ENCODE results near the gene PLEKHS1. TPM values are rescaled to one million over a fixed set of nuclear protein-coding genes. Genes with fewer than 3 reads are reported as not detected.

Gene PLEKHS1
- total RNA-seq, 1 experiment from 2014 or later: not detected

- BruUV-seq (replicated peaks): no TSS peak
- ATAC-seq: no peak
- Histone ChIP-seq H3K9ac (ENCODE audit: low read length) (no peak overlapping the region), H2AFZ (ENCODE audit: low read depth, low read length, poor library complexity, severe bottlenecking) (no peak overlapping the region), H3K9me2 (ENCODE audit: insufficient read depth) (no peaks in the 10 kb centered on the region), H3K4me2 (ENCODE audit: low read length) (no peak overlapping the region), H3K79me2 (ENCODE audit: insufficient read depth, low read length) (no peaks in the 10 kb centered on the region), H3K27ac (ENCODE audit: low read depth, low read length) (no peak overlapping the region), H3K27me3 (ENCODE audit: insufficient read depth, low read length) (no peaks in the 10 kb centered on the region), H3K4me3 (replicated peaks in 1 of 2; ENCODE audit: low read depth in 1 of 2, low read length in 2 of 2) (no peak overlapping the region), H3K4me1 (ENCODE audit: control insufficient read depth in 1 of 2, insufficient read depth in 2 of 2, low read length in 2 of 2) (no peaks in the 10 kb centered on the region), H4K20me1 (ENCODE audit: insufficient read depth) (no peaks in the 10 kb centered on the region), H3K9me3 (ENCODE audit: control insufficient read depth in 1 of 2, insufficient read depth in 1 of 2, low read depth in 1 of 2, low read length in 2 of 2) (no peaks in the 10 kb centered on the region), H3K36me3 (ENCODE audit: control insufficient read depth in 1 of 2, insufficient read depth in 2 of 2, low read length in 2 of 2) (no peaks in the 10 kb centered on the region)
- intact Hi-C loops (cut with micrococcal nuclease): no loop called here
- ChIA-PET RAD21 (ENCODE audit: low non-redundant PET in 1 of 2, low total read pairs in 2 of 2, uncharacterized antibody in 2 of 2, unreplicated experiment in 2 of 2) (no interaction called here), POLR2A (interaction anchor here (0.5 kb wide), 1 partner anchor 888 kb away, joined by 4 read pairs; no protein-coding TSS in a partner anchor), CTCF (interaction anchor here (0.8 kb wide), 1 partner anchor 350 kb away, joined by 3 read pairs; no protein-coding TSS in a partner anchor)
- no peak for DNase-seq (ENCODE audit: low read depth, low spot score)
- TF ChIP-seq CTCF (IDR thresholded peaks at IDR 0.05 in 2 of 3, conservative IDR thresholded peaks at IDR 0.05 in 1 of 3; ENCODE audit: borderline replicate concordance in 1 of 3, insufficient read depth in 1 of 3, low read depth in 2 of 3, low read length in 2 of 3): no peak
- TF ChIP-seq FOSL1 (IDR thresholded peaks at IDR 0.05; ENCODE audit: low read depth): no peak
- no peak for TF ChIP-seq REST (IDR thresholded peaks at IDR 0.05; ENCODE audit: low read depth)
- TF ChIP-seq POLR2A (IDR thresholded peaks at IDR 0.05; ENCODE audit: borderline replicate concordance, extremely low read depth, insufficient read depth, insufficient read length): no peak
- no peak for TF ChIP-seq JUND (IDR thresholded peaks at IDR 0.05)
- TF ChIP-seq RAD21 (IDR thresholded peaks at IDR 0.05; ENCODE audit: low read depth): no peak
- TF ChIP-seq EZH2 (IDR thresholded peaks at IDR 0.05): no peak
- TF ChIP-seq MAX (IDR thresholded peaks at IDR 0.05): no peak
- no peak for TF ChIP-seq CEBPB (IDR thresholded peaks at IDR 0.05; ENCODE audit: low read depth)
- no peak for TF ChIP-seq EGR1 (IDR thresholded peaks at IDR 0.05; ENCODE audit: low read depth)
- TF ChIP-seq ZBTB33 (IDR thresholded peaks at IDR 0.05; ENCODE audit: extremely low read depth, insufficient replicate concordance, low read length): no peak
- TF ChIP-seq ZFX (IDR thresholded peaks at IDR 0.05): no peak
These were observed 1.7 kb downstream of the PLEKHS1 start for GRCh38 chr10:113753020-113753692.

All from HCT116 (cell line).